MM.1S (cell line): ENCODE measurements around the gene AIRE.

Experiments
- DNase-seq: peaks from one replicate; pipeline ENCODE4 v3.0.0-alpha.2; 2015
- H2AFZ ChIP-seq: fragments of 300-600 bp; sonication (generic); 2 replicates; pipeline ENCODE4 v1.6.0; 2016; ENCODE audit warnings: antibody characterized with exemption, low read length
- H3F3A ChIP-seq: fragments of 300-600 bp; sonication (generic); 2 replicates; pipeline ENCODE4 v1.6.1; 2016; ENCODE audit warnings: mild to moderate bottlenecking, antibody characterized with exemption, low read length, moderate library complexity, mixed read lengths; ENCODE audit not compliant: insufficient read depth
- H3K27ac ChIP-seq: fragments of 300-600 bp; sonication (generic); 2 replicates; pipeline ENCODE4 v1.5.1; 2016; ENCODE audit warnings: mild to moderate bottlenecking, low read length
- H3K27me3 ChIP-seq: fragments of 300-600 bp; sonication (generic); replicated peaks from 2 replicates; pipeline ENCODE4 v1.6.0; 2016; ENCODE audit warnings: low read length; ENCODE audit not compliant: insufficient read depth
- H3K36me3 ChIP-seq: fragments of 300-600 bp; sonication (generic); replicated peaks from 2 replicates; pipeline ENCODE4 v1.6.1; 2016; ENCODE audit warnings: mild to moderate bottlenecking, low read length, mixed read lengths; ENCODE audit not compliant: insufficient read depth
- H3K4me1 ChIP-seq: fragments of 300-600 bp; sonication (generic); 2 replicates; pipeline ENCODE4 v1.6.1; 2016; ENCODE audit warnings: low read length, mixed read lengths
- H3K4me2 ChIP-seq: fragments of 300-600 bp; sonication (generic); 2 replicates; pipeline ENCODE4 v1.6.0; 2016; ENCODE audit warnings: low read depth, low read length
- H3K4me3 ChIP-seq: fragments of 300-600 bp; sonication (generic); 2 replicates; pipeline ENCODE4 v1.5.1; 2016; ENCODE audit warnings: low read length, mixed read lengths
- H3K79me2 ChIP-seq: fragments of 300-600 bp; sonication (generic); 2 replicates; pipeline ENCODE4 v1.6.1; 2016; ENCODE audit warnings: mixed run types, low read length, mixed read lengths
- H3K9ac ChIP-seq: fragments of 300-600 bp; sonication (generic); 2 replicates; pipeline ENCODE4 v1.6.1; 2016; ENCODE audit warnings: low read length, mixed read lengths
- H3K9me2 ChIP-seq: fragments of 300-600 bp; sonication (generic); replicated peaks from 2 replicates; pipeline ENCODE4 v1.6.1; 2016; ENCODE audit warnings: mild to moderate bottlenecking, low read length, mixed read lengths; ENCODE audit not compliant: insufficient read depth
- H3K9me3 ChIP-seq: fragments of 300-600 bp; sonication (generic); replicated peaks from 2 replicates; pipeline ENCODE4 v1.6.1; 2016; ENCODE audit warnings: mild to moderate bottlenecking, low read length, mixed read lengths; ENCODE audit not compliant: insufficient read depth
- H4K20me1 ChIP-seq: fragments of 300-600 bp; sonication (generic); 2 replicates; pipeline ENCODE4 v1.6.1; 2016; ENCODE audit warnings: mild to moderate bottlenecking, low read length, moderate library complexity, mixed read lengths; ENCODE audit not compliant: insufficient read depth
- CTCF ChIP-seq: fragments of 300-600 bp; sonication (generic); IDR thresholded peaks from 2 replicates; pipeline ENCODE4 v1.5.1; 2016; ENCODE audit warnings: antibody characterized with exemption, low read length, mixed read lengths
- EZH2 ChIP-seq: fragments of 300-600 bp; sonication (generic); optimal IDR thresholded peaks from 2 replicates; pipeline ENCODE3; 2017; ENCODE audit warnings: low read depth, mild to moderate bottlenecking, antibody characterized with exemption, low read length, mixed read lengths
- EZH2phosphoT487 ChIP-seq: fragments of 300-600 bp; sonication (generic); IDR thresholded peaks from 2 replicates; pipeline ENCODE4 v1.6.1; 2018; ENCODE audit warnings: antibody characterized with exemption, low read length

Gene AIRE

GRCh38 chr21:44260791-44261631, 24.7 kb upstream of the AIRE start:
- Histone ChIP-seq H3K4me1 (no peaks in the 10 kb centered on the region), H2AFZ (no peak overlapping the region), H3F3A (no peaks in the 10 kb centered on the region), H3K9ac (no peak overlapping the region), H3K27me3 (peaks cover 48% of the 10 kb centered on the region), H4K20me1 (no peaks in the 10 kb centered on the region), H3K9me3 (no peaks in the 10 kb centered on the region), H3K9me2 (no peaks in the 10 kb centered on the region), H3K36me3 (no peaks in the 10 kb centered on the region), H3K79me2 (no peaks in the 10 kb centered on the region), H3K4me2 (no peak overlapping the region), H3K27ac (no peak overlapping the region), H3K4me3 (no peak overlapping the region)
- TF ChIP-seq CTCF (no peak), EZH2phosphoT487 (no peak), EZH2 (no peak)
- DNase-seq: no peak

GRCh38 chr21:44261675-44262295, 23.9 kb upstream of the AIRE start, which contains the start of gene DNMT3L:
Gene DNMT3L, minus strand, starts transcription at chr21:44261897. Its CDS starts 638 bp downstream, at chr21:44261259.
- no peaks in the 10 kb centered on the region for H4K20me1 ChIP-seq
- H3K4me3 ChIP-seq: no peak within 1 kb of the TSS
- H2AFZ ChIP-seq: no peak within 1 kb of the TSS
- TF ChIP-seq EZH2 (no peak), CTCF (no peak), EZH2phosphoT487 (no peak)
- no peaks in the 10 kb centered on the region for H3K36me3 ChIP-seq
- no peaks in the 10 kb centered on the region for H3K9me2 ChIP-seq
- DNase-seq: no peak
- H3K27me3 ChIP-seq: peaks cover 42% of the 10 kb centered on the region
- no peaks in the 10 kb centered on the region for H3K4me1 ChIP-seq
- no peak within 1 kb of the TSS for H3K4me2 ChIP-seq
- no peaks in the 10 kb centered on the region for H3K9me3 ChIP-seq
- no peaks in the 10 kb centered on the region for H3K79me2 ChIP-seq
- H3K27ac ChIP-seq: no peak within 1 kb of the TSS
- no peaks in the 10 kb centered on the region for H3F3A ChIP-seq
- no peak within 1 kb of the TSS for H3K9ac ChIP-seq

- H3K79me2 ChIP-seq: no peaks in the 10 kb centered on the region
- no peaks in the 10 kb centered on the region for H3K9me2 ChIP-seq
- H3K9ac ChIP-seq: no peak overlapping the region
- no peaks in the 10 kb centered on the region for H4K20me1 ChIP-seq
- no peak overlapping the region for H2AFZ ChIP-seq
- H3K4me1 ChIP-seq: no peaks in the 10 kb centered on the region
- no peak overlapping the region for H3K27ac ChIP-seq
- no peak for DNase-seq
- TF ChIP-seq EZH2: no peak
- TF ChIP-seq CTCF: no peak
- no peak for TF ChIP-seq EZH2phosphoT487
- no peaks in the 10 kb centered on the region for H3K36me3 ChIP-seq
- no peaks in the 10 kb centered on the region for H3F3A ChIP-seq
- no peaks in the 10 kb centered on the region for H3K9me3 ChIP-seq
- no peak overlapping the region for H3K4me2 ChIP-seq
- peaks cover 42% of the 10 kb centered on the region for H3K27me3 ChIP-seq
- H3K4me3 ChIP-seq: no peak overlapping the region
Observed at GRCh38 chr21:44262338-44263056, 23.2 kb upstream of the AIRE start.
